Measurements from ENCODE around the gene AMPD2.

DNA sequence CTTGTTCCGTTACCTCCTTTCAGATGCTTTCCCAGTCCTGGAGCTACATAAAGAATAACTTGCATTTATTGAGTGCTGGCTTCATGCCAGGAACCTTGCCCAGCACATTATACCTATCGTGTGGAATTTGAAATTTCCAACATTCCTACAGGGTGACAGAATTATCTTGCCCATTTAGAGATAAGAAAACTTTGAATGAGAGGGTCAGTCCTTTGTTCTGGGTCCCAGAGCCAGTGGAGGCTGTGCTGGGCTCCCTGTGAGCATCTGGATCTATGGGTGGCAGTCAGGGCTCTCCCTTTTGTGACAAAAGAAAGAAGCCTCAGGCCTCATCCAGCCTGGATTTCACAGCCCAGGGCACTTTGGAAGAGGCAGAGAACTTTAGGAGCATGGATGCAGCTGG lies 39.5 kb downstream of the AMPD2 start:
- no peak for TF ChIP-seq POLR2AphosphoS5 (IDR thresholded peaks at IDR 0.05; ENCODE audit: insufficient read depth in 1 of 2, low read depth in 1 of 2)
- TF ChIP-seq, protein P1, sequence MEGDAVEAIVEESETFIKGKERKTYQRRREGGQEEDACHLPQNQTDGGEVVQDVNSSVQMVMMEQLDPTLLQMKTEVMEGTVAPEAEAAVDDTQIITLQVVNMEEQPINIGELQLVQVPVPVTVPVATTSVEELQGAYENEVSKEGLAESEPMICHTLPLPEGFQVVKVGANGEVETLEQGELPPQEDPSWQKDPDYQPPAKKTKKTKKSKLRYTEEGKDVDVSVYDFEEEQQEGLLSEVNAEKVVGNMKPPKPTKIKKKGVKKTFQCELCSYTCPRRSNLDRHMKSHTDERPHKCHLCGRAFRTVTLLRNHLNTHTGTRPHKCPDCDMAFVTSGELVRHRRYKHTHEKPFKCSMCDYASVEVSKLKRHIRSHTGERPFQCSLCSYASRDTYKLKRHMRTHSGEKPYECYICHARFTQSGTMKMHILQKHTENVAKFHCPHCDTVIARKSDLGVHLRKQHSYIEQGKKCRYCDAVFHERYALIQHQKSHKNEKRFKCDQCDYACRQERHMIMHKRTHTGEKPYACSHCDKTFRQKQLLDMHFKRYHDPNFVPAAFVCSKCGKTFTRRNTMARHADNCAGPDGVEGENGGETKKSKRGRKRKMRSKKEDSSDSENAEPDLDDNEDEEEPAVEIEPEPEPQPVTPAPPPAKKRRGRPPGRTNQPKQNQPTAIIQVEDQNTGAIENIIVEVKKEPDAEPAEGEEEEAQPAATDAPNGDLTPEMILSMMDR (IDR thresholded peaks at IDR 0.05) = no peak

Data from vagina (tissue), 2 donors.